H1 (cell line): ENCODE results near the gene GRID1. TPM values are rescaled to one million over a fixed set of nuclear protein-coding genes. Genes with fewer than 3 reads are reported as not detected.

Source experiments
- CTCF ChIA-PET: fragments of 300-600 bp; sonication (Branson Sonifier 250); formaldehyde crosslinking; loops from one replicate; lab custom pipeline; 2021; ENCODE audit not compliant: partially characterized antibody; lab: Charles Lee
- POLR2A ChIA-PET: fragments of 300-600 bp; sonication (Branson Sonifier 250); formaldehyde crosslinking; loops from one replicate; lab custom pipeline; 2021; ENCODE audit warnings: inconsistent platforms; ENCODE audit not compliant: partially characterized antibody; lab: Charles Lee
- DNase-seq, 2 experiments: peaks; one replicate each; pipeline versions ENCODE4 v3.0.0 to v3.0.0-alpha.2; 2010 to 2022; ENCODE audit warnings: low spot score in 2 of 2, low read depth in 1 of 2, mixed read lengths in 1 of 2
- FAIRE-seq: peaks from 2 replicates; lab custom pipeline; 2011; peaks lifted over from hg19 to GRCh38; lab: Jason Lieb, UNC
- H2AFZ ChIP-seq: 2 replicates; pipeline ENCODE4 v1.8.1; 2012; ENCODE audit warnings: low read length, inconsistent platforms
- H2AK5ac ChIP-seq: 2 replicates; pipeline ENCODE4 v1.6.1; 2013; ENCODE audit warnings: low read depth, low read length
- H2BK120ac ChIP-seq: replicated peaks from 2 replicates; pipeline ENCODE3; 2013; ENCODE audit warnings: low read depth, low read length, inconsistent platforms
- H2BK12ac ChIP-seq: 2 replicates; pipeline ENCODE4 v1.6.1; 2013; ENCODE audit warnings: low read depth, low read length
- H2BK15ac ChIP-seq: 2 replicates; pipeline ENCODE4 v1.6.1; 2013; ENCODE audit warnings: low read length
- H2BK20ac ChIP-seq: 2 replicates; pipeline ENCODE4 v1.6.1; 2013; ENCODE audit warnings: low read length
- H2BK5ac ChIP-seq: 2 replicates; pipeline ENCODE4 v1.6.1; 2013; ENCODE audit warnings: low read depth, low read length
- H3K14ac ChIP-seq: 2 replicates; pipeline ENCODE4 v1.6.1; 2013; ENCODE audit warnings: inconsistent platforms; ENCODE audit not compliant: insufficient read length
- H3K18ac ChIP-seq: 2 replicates; pipeline ENCODE4 v1.6.1; 2013; ENCODE audit warnings: low read length; ENCODE audit errors: extremely low read depth
- H3K23ac ChIP-seq: 2 replicates; pipeline ENCODE4 v1.6.1; 2013; ENCODE audit warnings: inconsistent platforms; ENCODE audit not compliant: insufficient read length
- H3K23me2 ChIP-seq: 2 replicates; pipeline ENCODE4 v1.6.1; 2013; ENCODE audit warnings: low read depth, low read length
- H3K27ac ChIP-seq: 2 replicates; pipeline ENCODE4 v1.6.1; 2011; ENCODE audit warnings: low read depth, low read length, inconsistent platforms
- H3K27me3 ChIP-seq, 4 experiments: replicated peaks in 1 of 4; 1 replicate in 1 of 4; 2 replicates in 3 of 4; pipeline versions ENCODE4 v1.6.1 to v1.8.1; 2011 to 2013; ENCODE audit warnings: low read length in 3 of 4, mild to moderate bottlenecking in 3 of 4, inconsistent platforms in 2 of 4, mixed read lengths in 2 of 4, moderate library complexity in 1 of 4; ENCODE audit not compliant: control insufficient read depth in 3 of 4, insufficient read depth in 3 of 4; ENCODE audit errors: extremely low read depth in 1 of 4
- H3K36me3 ChIP-seq, 4 experiments: 2 replicates each; pipeline versions ENCODE4 v1.6.1 to v1.8.1; 2011 to 2013; ENCODE audit warnings: mild to moderate bottlenecking in 4 of 4, low read length in 3 of 4, moderate library complexity in 2 of 4, control low read depth in 1 of 4, inconsistent platforms in 1 of 4; ENCODE audit not compliant: insufficient read depth in 4 of 4, control insufficient read depth in 2 of 4
- H3K4ac ChIP-seq: replicated peaks from 2 replicates; pipeline ENCODE3; 2013; ENCODE audit warnings: low read length, low read depth, mixed read lengths, inconsistent platforms; ENCODE audit not compliant: insufficient read length
- H3K4me1 ChIP-seq, 4 experiments: replicated peaks in 1 of 4; 1 replicate in 1 of 4; 2 replicates in 3 of 4; pipeline versions ENCODE4 v1.6.1 to v1.8.1; 2011 to 2013; ENCODE audit warnings: low read length in 3 of 4, inconsistent platforms in 2 of 4, mixed read lengths in 1 of 4; ENCODE audit not compliant: insufficient read depth in 4 of 4, control insufficient read depth in 3 of 4
- H3K4me2 ChIP-seq, 2 experiments: 2 replicates each; pipeline versions ENCODE4 v1.6.1 to v1.8.1; 2011 to 2013; ENCODE audit warnings: low read depth in 2 of 2, low read length in 2 of 2, control low read depth in 1 of 2, inconsistent platforms in 1 of 2, mild to moderate bottlenecking in 1 of 2; ENCODE audit not compliant: insufficient read depth in 1 of 2
- H3K4me3 ChIP-seq, 4 experiments: fragments of 200-600, 300-600 bp in 1 of 4; sonication (generic), shearing (Covaris generic), sonication (Bioruptor Twin) in 1 of 4; 2 replicates each; pipeline versions ENCODE4 v1.5.1 to v1.8.1; 2011 to 2016; ENCODE audit warnings: low read length in 4 of 4, low read depth in 3 of 4, control low read depth in 2 of 4, inconsistent platforms in 2 of 4, mild to moderate bottlenecking in 2 of 4, mixed read lengths in 1 of 4, moderate library complexity in 1 of 4; ENCODE audit not compliant: insufficient read depth in 2 of 4; ENCODE audit errors: extremely low read depth in 1 of 4
- H3K56ac ChIP-seq: replicated peaks from 2 replicates; pipeline ENCODE3; 2013; ENCODE audit warnings: low read depth, mild to moderate bottlenecking, mixed read lengths, low read length, inconsistent platforms; ENCODE audit not compliant: insufficient read length
- H3K79me1 ChIP-seq: 2 replicates; pipeline ENCODE4 v1.6.1; 2013; ENCODE audit warnings: low read depth, low read length, control low read depth
- H3K79me2 ChIP-seq, 2 experiments: 2 replicates each; pipeline versions ENCODE4 v1.6.1 to v1.8.1; 2012 to 2013; ENCODE audit warnings: low read length in 2 of 2, mild to moderate bottlenecking in 2 of 2, inconsistent platforms in 1 of 2; ENCODE audit not compliant: insufficient read depth in 2 of 2, control insufficient read depth in 1 of 2
- H3K9ac ChIP-seq, 4 experiments: replicated peaks in 1 of 4; 1 replicate in 1 of 4; 2 replicates in 3 of 4; pipeline versions ENCODE4 v1.6.1 to v1.8.1; 2011 to 2013; ENCODE audit warnings: low read depth in 3 of 4, low read length in 3 of 4, control low read depth in 2 of 4, mild to moderate bottlenecking in 2 of 4, moderate library complexity in 2 of 4, inconsistent platforms in 1 of 4; ENCODE audit errors: extremely low read depth in 1 of 4
- H3K9me3 ChIP-seq, 2 experiments: 2 replicates each; pipeline versions ENCODE4 v1.6.1 to v1.8.1; 2012 to 2013; ENCODE audit warnings: mild to moderate bottlenecking in 2 of 2, moderate library complexity in 2 of 2, control low read depth in 1 of 2, inconsistent platforms in 1 of 2, low read depth in 1 of 2, low read length in 1 of 2, mixed read lengths in 1 of 2; ENCODE audit not compliant: insufficient read depth in 2 of 2
- H4K20me1 ChIP-seq, 2 experiments: replicated peaks in 1 of 2; 2 replicates each; pipeline versions ENCODE3 to v1.8.1; 2011 to 2013; ENCODE audit warnings: inconsistent platforms in 2 of 2, low read length in 2 of 2, mild to moderate bottlenecking in 1 of 2; ENCODE audit not compliant: insufficient read depth in 2 of 2, control insufficient read depth in 1 of 2
- H4K5ac ChIP-seq: 2 replicates; pipeline ENCODE4 v1.6.1; 2013; ENCODE audit warnings: low read length, low read depth, mixed read lengths, inconsistent platforms; ENCODE audit not compliant: insufficient read length
- H4K8ac ChIP-seq: 2 replicates; pipeline ENCODE4 v1.8.0; 2013; ENCODE audit warnings: mild to moderate bottlenecking, moderate library complexity, low read length, inconsistent platforms; ENCODE audit not compliant: insufficient read depth; ENCODE audit errors: extremely low read depth
- H4K91ac ChIP-seq: replicated peaks from 2 replicates; pipeline ENCODE3; 2013; ENCODE audit warnings: low read length, mixed read lengths, inconsistent platforms; ENCODE audit not compliant: insufficient read length
- EP300 ChIP-seq, 2 experiments: IDR thresholded peaks; 1 replicate in 1 of 2; 2 replicates in 1 of 2; pipeline ENCODE4 v1.6.1; 2011 to 2012; ENCODE audit warnings: low read depth in 2 of 2, low read length in 2 of 2, mild to moderate bottlenecking in 2 of 2, borderline replicate concordance in 1 of 2, inconsistent platforms in 1 of 2, moderate library complexity in 1 of 2
- KDM4A ChIP-seq: IDR thresholded peaks from one replicate; pipeline ENCODE4 v1.7.1; 2012; ENCODE audit warnings: low read depth, mild to moderate bottlenecking, moderate library complexity, low read length, inconsistent platforms; ENCODE audit not compliant: severe bottlenecking
- NANOG ChIP-seq: IDR thresholded peaks from 2 replicates; pipeline ENCODE4 v1.6.1; 2011; ENCODE audit warnings: low read length, low read depth, mild to moderate bottlenecking, inconsistent platforms; ENCODE audit not compliant: insufficient read depth, poor library complexity, severe bottlenecking
- POLR2A ChIP-seq, 2 experiments: IDR thresholded peaks; 1 replicate in 1 of 2; 2 replicates in 1 of 2; pipeline ENCODE4 v1.6.1; 2011; ENCODE audit warnings: low read depth in 2 of 2, low read length in 2 of 2, mild to moderate bottlenecking in 2 of 2; ENCODE audit errors: control extremely low read depth in 1 of 2
- POLR2AphosphoS5 ChIP-seq: IDR thresholded peaks from 2 replicates; pipeline ENCODE4 v1.6.1; 2011; ENCODE audit warnings: low read depth, low read length
- SAP30 ChIP-seq: fragments of 300-600 bp; sonication (generic); IDR thresholded peaks from 2 replicates; pipeline ENCODE4 v1.7.1; 2012; ENCODE audit warnings: low read length, moderate library complexity, mild to moderate bottlenecking, inconsistent platforms; ENCODE audit not compliant: insufficient read depth, insufficient replicate concordance
- SRF ChIP-seq: IDR thresholded peaks from 2 replicates; pipeline ENCODE4 v1.6.1; 2011; ENCODE audit warnings: mild to moderate bottlenecking, low read depth, low read length, moderate library complexity
- TCF12 ChIP-seq: IDR thresholded peaks from 2 replicates; pipeline ENCODE4 v1.6.1; 2011; ENCODE audit warnings: low read depth, mild to moderate bottlenecking, low read length
- WGBS, 2 experiments: shearing (Covaris generic) in 1 of 2; methylation state at CpG; one replicate each; pipeline versions ENCODE4 v1.1.6 to v1.1.7; 2013 to 2015; ENCODE audit warnings: low lambda C conversion rate in 2 of 2, mixed read lengths in 2 of 2, inconsistent platforms in 1 of 2, low coverage in 1 of 2, missing lambda C conversion rate in 1 of 2; ENCODE audit not compliant: insufficient replicate concordance in 2 of 2, insufficient coverage in 1 of 2, insufficient read length in 1 of 2; ENCODE audit errors: extremely low coverage in 1 of 2, missing lambda C conversion rate in 1 of 2; 5-methylcytosine and 5-hydroxymethylcytosine counted together
- polyA plus RNA-seq, 7 experiments: library from polyadenylated mRNA; depleted of rRNA in 3 of 7; stranded (reverse) in 5 of 7; unstranded in 2 of 7; fragments of >200 nt in 5 of 7; fragments of 200-250 nt in 2 of 7; gene quantifications; 1 replicate in 5 of 7; 2 replicates in 1 of 7; 4 replicates in 1 of 7; pipeline versions ENCODE4 v1.2.1 to v1.2.3, GENCODE V29; 2011 to 2013; ENCODE audit warnings: missing spikeins in 2 of 7, mixed read lengths in 2 of 7
- total RNA-seq: library from RNA; stranded (reverse); fragmentation: NEBNext Ultra II Directional; extraction: Animal tissue kit (Norgen Biotek cat#: 25700); gene quantifications from 2 replicates; pipeline ENCODE4 v1.2.1, GENCODE V29; 2021

The GRID1 gene
- total and polyA plus RNA-seq, 2 of the 8 experiments (the other 6 are each of a cell fraction or from before 2014, with no cell fraction given), result 0.22 to 0.30 TPM

DNA sequence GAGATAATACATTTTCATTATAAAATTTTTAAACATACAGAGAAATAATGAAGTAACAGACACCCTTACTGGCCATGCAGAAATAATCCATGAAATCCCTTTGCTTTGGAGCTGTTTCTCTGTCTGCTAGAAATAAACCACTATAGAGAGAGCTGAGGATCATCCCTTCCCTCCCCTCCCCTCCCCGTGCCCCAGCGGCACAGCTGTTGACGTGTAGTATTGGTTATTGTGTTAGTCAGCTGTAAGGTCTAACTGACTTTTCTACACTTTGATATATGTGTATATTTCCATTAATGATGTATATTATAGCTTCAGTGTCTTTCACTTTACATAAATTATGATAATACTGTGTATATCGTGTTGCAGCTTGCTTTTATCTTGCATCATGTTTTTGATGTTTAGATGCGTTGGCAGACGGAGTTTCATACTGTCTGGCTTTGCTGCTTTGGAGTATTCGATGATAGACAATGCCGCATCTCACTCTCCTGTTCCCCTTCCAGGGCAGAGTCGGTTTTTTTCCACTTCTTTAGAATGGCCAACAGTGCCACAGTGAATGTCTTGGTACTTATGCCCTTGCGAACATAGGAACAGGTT, 27.4 kb upstream of the GRID1 start:
- Histone ChIP-seq H2BK20ac (no peak overlapping the region), H3K79me1 (no peaks in the 10 kb centered on the region), H2BK12ac (no peak overlapping the region), H3K23me2 (peaks cover 9% of the 10 kb centered on the region; the same call in 1 of the 2 replicates), H4K91ac (no peak overlapping the region), H3K36me3 (no peaks in the 10 kb centered on the region), H3K18ac (no peak overlapping the region), H3K79me2 (no peaks in the 10 kb centered on the region), H2AFZ (no peak overlapping the region), H4K5ac (no peak overlapping the region), H4K20me1 (peaks cover 0 to 2% of the 10 kb centered on the region in 2 experiments), H3K4me3 (no peak overlapping the region), H2BK15ac (no peak overlapping the region), H3K23ac (no peak overlapping the region), H2BK5ac (no peak overlapping the region), H3K9me3 (no peaks in the 10 kb centered on the region), H3K4ac (no peak overlapping the region), H2AK5ac (no peak overlapping the region), H3K14ac (no peak overlapping the region), H3K4me2 (no peak overlapping the region), H3K56ac (no peak overlapping the region), H3K9ac (no peak overlapping the region), H3K4me1 (peaks cover 0 to 5% (median 2%) of the 10 kb centered on the region in 4 experiments; a peak in 4 of 7 replicates), H4K8ac (no peak overlapping the region), H3K27ac (no peak overlapping the region), H2BK120ac (no peak overlapping the region), H3K27me3 (peaks cover 0 to 15% (median 11%) of the 10 kb centered on the region in 4 experiments; a peak in 4 of 7 replicates)
- FAIRE-seq (no peak), DNase-seq (no peak)
- ChIA-PET CTCF (interaction anchor here (0.8 to 9.2 kb wide), 5 partner anchors 11 to 191 kb away, joined by 3 to 54 read pairs (median 4); no protein-coding TSS in a partner anchor), POLR2A (no interaction called here)
- WGBS, 2 experiments, result 84% methylated on average over 10 of the region's 10 CpGs; no CpG with 5 or more reads in 1 of the 2 experiments
- TF ChIP-seq TCF12 (no peak), EP300 (IDR thresholded peaks at IDR 0.05; ENCODE audit: borderline replicate concordance in 1 of 2, low read depth in 2 of 2, low read length in 2 of 2) (no peak), SAP30 (no peak), NANOG (no peak), POLR2AphosphoS5 (no peak), KDM4A (no peak), POLR2A (IDR thresholded peaks at IDR 0.05; ENCODE audit: control extremely low read depth in 1 of 2, low read depth in 2 of 2, low read length in 2 of 2) (no peak), SRF (no peak)
